ENCODE results near the gene DPH3. TPM values are rescaled to one million over a fixed set of nuclear protein-coding genes. Genes with fewer than 3 reads are reported as not detected.

The DPH3 gene
- polyA plus RNA-seq, 1 donor (not counting 4 experiments of a cell fraction or from before 2014, with no cell fraction given): 36.7 TPM

DNA sequence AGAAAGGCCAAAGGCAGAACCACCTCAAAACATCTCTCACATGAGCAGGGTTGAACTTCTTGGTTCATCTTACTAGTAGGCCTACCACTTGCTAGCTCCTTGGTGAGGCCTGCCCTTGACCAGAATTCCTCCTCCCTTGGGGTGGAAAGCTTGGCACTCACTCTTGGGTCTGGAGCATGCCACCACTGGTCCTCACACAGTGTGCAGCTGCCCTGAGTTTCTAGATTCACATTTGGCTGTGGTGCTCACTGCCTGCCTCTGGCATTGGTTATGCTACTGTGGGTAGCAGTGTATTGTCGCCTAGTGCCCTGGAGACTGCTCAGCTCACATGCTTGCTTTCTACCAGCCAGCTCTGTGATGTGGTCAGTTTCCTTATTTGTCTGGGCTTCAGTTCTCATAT lies 23.9 kb upstream of the DPH3 start:
- FAIRE-seq: no peak
- no peak for DNase-seq (ENCODE audit: low read depth, low spot score)
- H3K27ac ChIP-seq (ENCODE audit: control insufficient read depth, insufficient read depth, low read length): no peak overlapping the region
- H3K9me1 ChIP-seq (ENCODE audit: control insufficient read depth, extremely low read depth, insufficient read depth, low read length): no peaks in the 10 kb centered on the region
- H4K20me1 ChIP-seq (ENCODE audit: control insufficient read depth, extremely low read depth, insufficient read depth, low read length): no peaks in the 10 kb centered on the region
- no peaks in the 10 kb centered on the region for H3K27me3 ChIP-seq (ENCODE audit: control insufficient read depth, extremely low read depth, insufficient read depth, low read length)
- dilution Hi-C loops (cut with MboI; ENCODE audit: extremely low pct_ligation_motif_present, low sequenced_read_pairs): no loop called here
- no peak overlapping the region for H3K9ac ChIP-seq (ENCODE audit: control insufficient read depth, extremely low read depth, insufficient read depth, low read length)
- no peak overlapping the region for H3K4me2 ChIP-seq (ENCODE audit: control insufficient read depth, extremely low read depth, insufficient read depth, low read depth, low read length)
- H3K4me1 ChIP-seq (ENCODE audit: control insufficient read depth, extremely low read depth, insufficient read depth, low read length): no peaks in the 10 kb centered on the region
- H2AFZ ChIP-seq (ENCODE audit: control insufficient read depth, low read length): no peak overlapping the region
- H3K36me3 ChIP-seq (ENCODE audit: control insufficient read depth in 2 of 2, extremely low read depth in 1 of 2, insufficient read depth in 2 of 2, low read length in 2 of 2): peaks cover 8 to 20% of the 10 kb centered on the region in 2 experiments
- H3K4me3 ChIP-seq (ENCODE audit: control insufficient read depth in 2 of 3, extremely low read depth in 1 of 3, insufficient read depth in 2 of 3, low read depth in 1 of 3, low read length in 3 of 3): no peak overlapping the region
- TF ChIP-seq CTCF (optimal IDR thresholded peaks at IDR 0.05 in 1 of 3, IDR thresholded peaks at IDR 0.05 in 1 of 3, conservative IDR thresholded peaks at IDR 0.05 in 1 of 3; ENCODE audit: extremely low read depth in 1 of 3, insufficient read depth in 2 of 3, low read length in 3 of 3): no peak
- no peaks in the 10 kb centered on the region for H3K79me2 ChIP-seq (ENCODE audit: control insufficient read depth, insufficient read depth, low read length)
- no peaks in the 10 kb centered on the region for H3K9me3 ChIP-seq (ENCODE audit: control insufficient read depth, low read depth, low read length)

- H3K9ac ChIP-seq (ENCODE audit: control insufficient read depth, extremely low read depth, insufficient read depth, low read length): no peak overlapping the region
- H4K20me1 ChIP-seq (ENCODE audit: control insufficient read depth, extremely low read depth, insufficient read depth, low read length): no peaks in the 10 kb centered on the region
- H3K27me3 ChIP-seq (ENCODE audit: control insufficient read depth, extremely low read depth, insufficient read depth, low read length): no peaks in the 10 kb centered on the region
- H3K79me2 ChIP-seq (ENCODE audit: control insufficient read depth, insufficient read depth, low read length): no peaks in the 10 kb centered on the region
- H3K27ac ChIP-seq (ENCODE audit: control insufficient read depth, insufficient read depth, low read length): no peak overlapping the region
- no peak for FAIRE-seq
- no peak overlapping the region for H2AFZ ChIP-seq (ENCODE audit: control insufficient read depth, low read length)
- no peak overlapping the region for H3K4me3 ChIP-seq (ENCODE audit: control insufficient read depth in 2 of 3, extremely low read depth in 1 of 3, insufficient read depth in 2 of 3, low read depth in 1 of 3, low read length in 3 of 3)
- dilution Hi-C loops (cut with MboI; ENCODE audit: extremely low pct_ligation_motif_present, low sequenced_read_pairs): no loop called here
- H3K9me3 ChIP-seq (ENCODE audit: control insufficient read depth, low read depth, low read length): no peaks in the 10 kb centered on the region
- no peak overlapping the region for H3K4me2 ChIP-seq (ENCODE audit: control insufficient read depth, extremely low read depth, insufficient read depth, low read depth, low read length)
- H3K4me1 ChIP-seq (ENCODE audit: control insufficient read depth, extremely low read depth, insufficient read depth, low read length): no peaks in the 10 kb centered on the region
- H3K9me1 ChIP-seq (ENCODE audit: control insufficient read depth, extremely low read depth, insufficient read depth, low read length): no peaks in the 10 kb centered on the region
- no peak for TF ChIP-seq CTCF (optimal IDR thresholded peaks at IDR 0.05 in 1 of 3, IDR thresholded peaks at IDR 0.05 in 1 of 3, conservative IDR thresholded peaks at IDR 0.05 in 1 of 3; ENCODE audit: extremely low read depth in 1 of 3, insufficient read depth in 2 of 3, low read length in 3 of 3)
- TF ChIP-seq EZH2 (IDR thresholded peaks at IDR 0.05; ENCODE audit: low read length): no peak
- DNase-seq (ENCODE audit: low read depth, low spot score): no peak
- peaks cover 12 to 27% of the 10 kb centered on the region in 2 experiments for H3K36me3 ChIP-seq (ENCODE audit: control insufficient read depth in 2 of 2, extremely low read depth in 1 of 2, insufficient read depth in 2 of 2, low read length in 2 of 2)
These were observed 22.2 kb upstream of the DPH3 start for GRCh38 chr3:16286751-16287543.
